ENCODE measurements around the gene RNASE9. TPM values are rescaled to one million over a fixed set of nuclear protein-coding genes. Genes with fewer than 3 reads are reported as not detected.

RNASE9 gene
- total RNA-seq = not detected in 2 replicates

DNA sequence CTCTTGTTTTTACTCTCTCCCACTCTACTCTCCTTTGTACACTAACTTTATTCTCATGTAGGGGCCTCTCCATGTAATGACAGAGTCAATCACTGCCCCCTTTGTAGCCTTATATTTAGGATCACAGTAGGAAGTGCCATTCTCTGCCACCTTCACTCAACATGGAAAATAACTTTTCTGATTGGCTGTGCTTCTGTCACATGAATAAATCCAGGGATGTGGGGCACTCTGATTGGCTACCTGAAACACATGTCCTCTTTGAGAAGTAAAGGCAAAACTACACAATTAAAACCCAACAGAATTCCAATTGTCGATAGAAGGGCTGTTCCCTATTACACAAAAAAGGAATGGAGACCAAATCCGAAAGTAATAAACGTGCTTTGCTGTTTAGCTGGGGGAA, at the start of gene RNASE9:
TSS of gene RNASE9 (minus strand) at position 87 of the 400 bp plus-strand sequence.

DNA sequence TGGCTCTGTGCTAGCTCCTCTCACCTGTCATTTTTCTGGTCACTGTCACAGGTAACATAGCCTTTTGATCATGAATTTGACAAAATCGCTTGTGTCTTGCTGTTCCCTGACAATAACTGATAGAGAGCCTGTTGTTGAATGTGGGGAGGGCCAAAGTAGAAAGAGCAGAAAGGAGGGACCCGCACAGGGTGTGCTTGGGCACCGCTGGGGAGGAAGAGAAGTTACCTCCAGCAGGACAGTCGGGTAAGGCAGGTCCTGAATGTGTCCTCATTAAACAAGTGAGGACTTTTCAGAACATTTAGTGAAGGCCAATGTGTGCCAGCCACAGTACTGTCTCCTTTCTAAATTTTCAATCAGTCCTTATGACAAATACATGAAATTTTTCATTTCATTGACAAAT, 30.4 kb upstream of the RNASE9 start, which contains the start of gene RNASE12:
TSS of gene RNASE12 (minus strand) at position 142 of the 400 bp plus-strand sequence. CDS start 653 bp downstream, outside the sequence.

GRCh38 chr14:20587489-20588154, 26.8 kb upstream of the RNASE9 start, which contains the start of gene RNASE11:
TSS of gene RNASE11 (minus strand) at chr14:20588001.

Other genes with a start within 250 kb of the RNASE9 start
- 28.0 and 42.1 TPM in 2 replicates for gene CCNB1IP1, start 227.8 kb downstream of the RNASE9 start, total RNA-seq
- 6.4 and 11.6 TPM in 2 replicates for gene PARP2, start 217.4 kb downstream of the RNASE9 start, total RNA-seq
- 13.4 and 17.6 TPM in 2 replicates for gene TEP1, start 147.5 kb downstream of the RNASE9 start, total RNA-seq
- 0.31 TPM in 1 of 2 replicates, not detected in the other for gene KLHL33, start 124.9 kb downstream of the RNASE9 start, total RNA-seq
- 27.0 and 34.1 TPM in 2 replicates for gene OSGEP, start 106.2 kb downstream of the RNASE9 start, total RNA-seq
- 156 and 173 TPM in 2 replicates for gene APEX1, start 105.8 kb downstream of the RNASE9 start, total RNA-seq
- 14.6 and 17.6 TPM in 2 replicates for gene PIP4P1, start 99.6 kb downstream of the RNASE9 start, total RNA-seq
- 17.1 and 21.0 TPM in 2 replicates for gene PNP, start 91.6 kb downstream of the RNASE9 start, total RNA-seq
- not detected in 2 replicates for gene RNASE10, start 55.5 kb downstream of the RNASE9 start, total RNA-seq
- gene RNASE11, start 27.0 kb upstream of the RNASE9 start, total RNA-seq = not detected in 2 replicates
- not detected in 2 replicates for gene RNASE12, start 30.3 kb upstream of the RNASE9 start, total RNA-seq
- gene OR6S1, start 80.6 kb upstream of the RNASE9 start, total RNA-seq = not detected in 2 replicates
- gene RNASE4, start 123.5 kb upstream of the RNASE9 start, total RNA-seq = 100.0 and 133 TPM in 2 replicates
- 24.5 and 37.8 TPM in 2 replicates for gene ANG, start 127.7 kb upstream of the RNASE9 start, total RNA-seq
- gene EDDM3A, start 184.8 kb upstream of the RNASE9 start, total RNA-seq = not detected in 2 replicates
- gene EDDM3B, start 207.4 kb upstream of the RNASE9 start, total RNA-seq = not detected in 2 replicates
- not detected in 2 replicates for gene RNASE6, start 220.2 kb upstream of the RNASE9 start, total RNA-seq
- gene RNASE1, start 241.8 kb upstream of the RNASE9 start, total RNA-seq = 1.7 and 3.6 TPM in 2 replicates

Data from cardiac ventricle fibroblast (primary cell).